Right lobe of liver (tissue), 6 donors: ENCODE measurements around the gene PTPRT. TPM values are rescaled to one million over a fixed set of nuclear protein-coding genes. Genes with fewer than 3 reads are reported as not detected.

ENCODE experiments used
- ATAC-seq, 4 donors: fragments of 200-7000 bp; cut with Tn5 transposase; one replicate each; pipeline ENCODE4 v1.9.1; 2020; ENCODE audit warnings: mild to moderate bottlenecking in 4 of 4, moderate library complexity in 4 of 4
- DNase-seq, 3 donors: peaks; one replicate each; pipeline ENCODE4 v3.0.0-alpha.2; 2020
- H3K27ac ChIP-seq, 3 donors: fragments of 200-600 bp; one replicate each; pipeline ENCODE4 v1.8.0; 2022
- H3K27me3 ChIP-seq, 2 donors: fragments of 200-600 bp; one replicate each; pipeline ENCODE4 v1.8.0; 2022
- H3K36me3 ChIP-seq, 4 donors: fragments of 200-600 bp; sonication (generic) in 1 of 4; one replicate each; pipeline versions ENCODE4 v1.5.1 to v1.8.0; 2017 to 2022; ENCODE audit warnings: control low read depth in 1 of 4
- H3K4me1 ChIP-seq, 4 donors: fragments of 200-600 bp; sonication (generic) in 1 of 4; one replicate each; pipeline versions ENCODE4 v1.5.1 to v1.8.0; 2017 to 2022; ENCODE audit warnings: control low read depth in 1 of 4
- H3K4me3 ChIP-seq, 3 donors: fragments of 200-600 bp; one replicate each; pipeline ENCODE4 v1.8.0; 2022
- H3K9me3 ChIP-seq, 4 donors: fragments of 200-600 bp; sonication (generic) in 1 of 4; one replicate each; pipeline versions ENCODE4 v1.5.1 to v1.8.0; 2017 to 2022; ENCODE audit warnings: control low read depth in 1 of 4
- POLR2A ChIP-seq: fragments of 450-650 bp; IDR thresholded peaks from one replicate; pipeline ENCODE4 v1.6.1; 2017; ENCODE audit warnings: antibody characterized with exemption, mild to moderate bottlenecking
- WGBS: methylation state at CpG from one replicate; pipeline ENCODE4 v1.1.6; 2018; ENCODE audit warnings: low coverage, low lambda C conversion rate; ENCODE audit not compliant: insufficient coverage; ENCODE audit errors: missing lambda C conversion rate; 5-methylcytosine and 5-hydroxymethylcytosine counted together
- intact Hi-C, 2 donors: fragments of 100-400 bp; cut with DNase I; formaldehyde crosslinking; loops; one replicate each; pipeline versions ENCODE4 v1.11.2 to v1.14.1; 2022
- total RNA-seq, 6 experiments: library from RNA; depleted of rRNA in 2 of 6; stranded (reverse); fragments of >200 nt in 2 of 6; fragmentation: NEBNext Ultra II Directional in 3 of 6; extraction: Animal tissue kit (Norgen Biotek cat#: 25700) in 3 of 6; gene quantifications; one replicate each; pipeline versions ENCODE4 v1.1.0 to v1.2.4, GENCODE V29; 2016 to 2023
- TF ChIP-seq, protein P1 (sequence below), 4 donors: fragments of 200-600 bp in 3 of 4; fragments of 450-650 bp in 1 of 4; IDR thresholded peaks; one replicate each; pipeline versions ENCODE4 v1.5.1 to v1.8.0; 2016 to 2022; ENCODE audit warnings: antibody characterized with exemption in 4 of 4, mild to moderate bottlenecking in 2 of 4
- donor health status: DM: no; HTN: yes; CAD: no.
- donor health status: DM: no; HTN: no; CAD: no.
- donor health status: DM: no; HTN: no; CAD: no.
- donor health status: DM: no; HTN: yes; CAD: no.
- donor health status: DM: no; HTN: yes; CAD: no.

Gene PTPRT
- total RNA-seq, 6 experiments from 2014 or later, result 0.18 to 1.0 (median 0.51) TPM

DNA sequence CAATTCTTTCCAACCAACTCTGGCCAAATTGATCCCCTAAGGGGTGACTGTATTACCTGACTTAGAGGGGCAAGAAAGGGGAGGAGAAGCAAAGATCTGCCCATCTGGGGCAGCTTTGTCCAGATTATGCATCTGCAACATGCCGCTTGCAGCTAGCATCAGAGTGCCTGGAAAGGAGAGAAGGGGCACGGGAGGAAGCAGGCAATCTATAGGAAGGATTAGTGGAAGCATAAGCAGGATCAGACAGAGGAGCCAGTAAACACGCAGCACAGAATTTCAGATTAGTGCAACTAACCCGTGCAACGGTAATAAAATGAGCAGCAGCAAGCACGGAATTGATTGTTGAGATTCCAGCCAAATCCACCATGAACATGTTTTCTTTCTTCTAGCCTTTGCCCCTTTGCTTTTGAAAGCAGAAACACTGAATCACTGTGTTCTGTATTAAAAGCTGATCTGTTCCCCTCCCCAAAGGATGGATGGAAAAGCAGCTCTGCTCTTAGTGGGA, 927.9 kb downstream of the PTPRT start:
- TF ChIP-seq, protein P1, sequence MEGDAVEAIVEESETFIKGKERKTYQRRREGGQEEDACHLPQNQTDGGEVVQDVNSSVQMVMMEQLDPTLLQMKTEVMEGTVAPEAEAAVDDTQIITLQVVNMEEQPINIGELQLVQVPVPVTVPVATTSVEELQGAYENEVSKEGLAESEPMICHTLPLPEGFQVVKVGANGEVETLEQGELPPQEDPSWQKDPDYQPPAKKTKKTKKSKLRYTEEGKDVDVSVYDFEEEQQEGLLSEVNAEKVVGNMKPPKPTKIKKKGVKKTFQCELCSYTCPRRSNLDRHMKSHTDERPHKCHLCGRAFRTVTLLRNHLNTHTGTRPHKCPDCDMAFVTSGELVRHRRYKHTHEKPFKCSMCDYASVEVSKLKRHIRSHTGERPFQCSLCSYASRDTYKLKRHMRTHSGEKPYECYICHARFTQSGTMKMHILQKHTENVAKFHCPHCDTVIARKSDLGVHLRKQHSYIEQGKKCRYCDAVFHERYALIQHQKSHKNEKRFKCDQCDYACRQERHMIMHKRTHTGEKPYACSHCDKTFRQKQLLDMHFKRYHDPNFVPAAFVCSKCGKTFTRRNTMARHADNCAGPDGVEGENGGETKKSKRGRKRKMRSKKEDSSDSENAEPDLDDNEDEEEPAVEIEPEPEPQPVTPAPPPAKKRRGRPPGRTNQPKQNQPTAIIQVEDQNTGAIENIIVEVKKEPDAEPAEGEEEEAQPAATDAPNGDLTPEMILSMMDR (IDR thresholded peaks at IDR 0.05), result no peak
- no peak for TF ChIP-seq POLR2A
- H3K4me1 ChIP-seq, result no peaks in the 10 kb centered on the region
- no peaks in the 10 kb centered on the region for H3K27me3 ChIP-seq
- WGBS, result 60% methylated on average over 5 of the region's 6 CpGs
- ATAC-seq, result no peak
- H3K36me3 ChIP-seq, result no peaks in the 10 kb centered on the region
- no peaks in the 10 kb centered on the region for H3K9me3 ChIP-seq
- intact Hi-C loops, result no loop called here
- no peak for DNase-seq
- H3K27ac ChIP-seq, result no peak overlapping the region
- H3K4me3 ChIP-seq, result no peak overlapping the region

DNA sequence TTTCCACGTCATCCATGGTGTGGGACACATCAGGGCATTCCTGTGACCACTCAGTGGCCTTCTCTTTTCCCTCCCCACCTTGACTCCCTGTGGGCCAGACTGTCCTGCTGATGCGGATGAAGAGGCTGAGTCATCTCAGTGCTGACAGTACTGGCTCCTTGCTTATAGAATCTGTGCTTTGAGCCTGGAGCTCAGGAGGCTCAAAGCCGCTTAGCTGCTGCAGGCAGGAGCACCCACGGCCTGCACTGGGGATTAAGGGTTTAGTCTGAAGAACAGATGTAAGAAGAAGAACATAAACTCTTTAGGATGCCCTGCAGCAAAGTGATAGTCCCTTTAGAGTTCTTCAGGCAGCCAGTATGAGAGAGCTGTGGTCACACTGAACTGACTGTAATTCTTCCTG, 929.5 kb downstream of the PTPRT start:
- TF ChIP-seq, protein P1 (IDR thresholded peaks at IDR 0.05), result no peak
- no peak for TF ChIP-seq POLR2A
- Histone ChIP-seq H3K36me3 (no peaks in the 10 kb centered on the region), H3K4me3 (no peak overlapping the region), H3K4me1 (no peaks in the 10 kb centered on the region), H3K9me3 (no peaks in the 10 kb centered on the region), H3K27ac (no peak overlapping the region), H3K27me3 (no peaks in the 10 kb centered on the region)
- WGBS, result 56% methylated on average over 3 of the region's 4 CpGs
- intact Hi-C loops, result no loop called here
- ATAC-seq (no peak), DNase-seq (no peak)

DNA sequence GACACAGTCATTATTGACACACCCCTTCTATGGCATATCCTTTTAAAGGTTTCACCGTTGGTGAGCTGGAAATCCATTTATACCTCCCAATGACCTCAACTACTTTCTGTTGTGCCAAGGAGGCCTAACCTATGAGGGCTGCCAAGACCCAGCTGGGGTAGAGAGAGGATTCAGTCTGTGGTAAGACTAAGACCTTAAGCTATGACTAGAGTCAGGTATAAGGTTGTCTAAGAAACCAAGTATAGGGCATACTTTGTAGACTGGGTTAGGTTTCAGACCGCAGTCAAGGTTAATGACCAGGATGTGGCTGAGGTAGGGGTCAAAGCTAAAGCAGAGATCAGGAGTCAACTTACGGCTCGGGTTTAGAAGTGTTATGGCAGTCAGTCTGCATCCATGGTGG, 930.3 kb downstream of the PTPRT start:
- no peaks in the 10 kb centered on the region for H3K36me3 ChIP-seq
- DNase-seq (no peak), ATAC-seq (no peak)
- H3K4me1 ChIP-seq, result no peaks in the 10 kb centered on the region
- no peaks in the 10 kb centered on the region for H3K9me3 ChIP-seq
- 65% methylated on average over 3 of the region's 4 CpGs for WGBS
- no peak overlapping the region for H3K27ac ChIP-seq
- intact Hi-C loops, result no loop called here
- H3K27me3 ChIP-seq, result no peaks in the 10 kb centered on the region
- no peak for TF ChIP-seq POLR2A
- TF ChIP-seq, protein P1 (IDR thresholded peaks at IDR 0.05), result no peak
- H3K4me3 ChIP-seq, result no peak overlapping the region

DNA sequence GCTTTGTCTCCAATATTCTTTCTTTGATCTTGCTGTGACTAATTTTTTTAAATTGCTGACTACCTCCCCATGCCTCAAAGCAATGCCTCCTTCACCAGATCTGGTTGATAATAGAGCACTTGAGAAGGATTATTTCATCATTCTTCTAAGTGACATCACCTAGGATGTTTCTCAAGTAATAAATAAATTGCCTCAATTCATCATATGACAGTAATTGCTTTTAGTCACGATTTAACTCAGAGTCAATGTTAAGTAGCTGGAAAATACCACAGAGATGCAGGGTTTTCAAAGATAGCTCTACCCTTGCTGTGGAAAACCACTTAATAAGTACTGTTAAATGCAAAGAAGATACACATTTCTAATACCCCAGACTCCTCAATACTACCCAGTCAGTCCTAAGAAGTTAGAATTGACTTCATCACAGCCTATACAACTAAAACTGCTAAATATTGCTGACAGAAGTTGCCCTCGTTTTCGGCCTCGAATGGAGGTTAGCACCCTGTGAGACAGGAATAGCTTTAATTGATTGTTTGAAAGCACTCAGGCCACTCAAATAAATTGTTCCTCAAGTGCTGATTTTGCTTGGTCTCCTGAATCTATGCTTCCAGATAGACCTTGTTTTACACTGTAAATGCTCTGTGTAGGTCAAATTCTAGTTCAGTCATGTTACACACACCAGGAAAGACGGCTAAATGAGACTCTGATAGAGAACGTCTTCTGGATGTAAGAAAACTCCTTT, 931.0 kb downstream of the PTPRT start:
- intact Hi-C loops, result no loop called here
- H3K9me3 ChIP-seq, result no peaks in the 10 kb centered on the region
- H3K27me3 ChIP-seq, result no peaks in the 10 kb centered on the region
- no peaks in the 10 kb centered on the region for H3K36me3 ChIP-seq
- no peak overlapping the region for H3K4me3 ChIP-seq
- 57% methylated on average over 6 of the region's 6 CpGs for WGBS
- DNase-seq (no peak), ATAC-seq (no peak)
- no peak overlapping the region for H3K27ac ChIP-seq
- TF ChIP-seq, protein P1 (IDR thresholded peaks at IDR 0.05), result no peak
- no peak for TF ChIP-seq POLR2A
- no peaks in the 10 kb centered on the region for H3K4me1 ChIP-seq
